GM20431 (cell line): ENCODE measurements around the gene CTSG.
"Not testable (repeated sequence)": the region's sequence is repeated elsewhere in the genome, so short reads cannot be mapped to it uniquely, and the experiment has no call there.

ENCODE experiments used
- in situ Hi-C: fragments of 300-500 bp; cut with MseI, MboI; formaldehyde crosslinking; loops from one replicate; pipeline ENCODE4 v1.15.0; 2020; ENCODE audit warnings: low sequenced_read_pairs; ENCODE audit not compliant: unreplicated experiment

The CTSG gene

GRCh38 chr14:24556756-24557155, 19.3 kb downstream of the CTSG start:
- in situ Hi-C loops, result no loop called here

GRCh38 chr14:24549064-24549463, 27.0 kb downstream of the CTSG start:
- in situ Hi-C loops, result not testable (repeated sequence)

GRCh38 chr14:24542346-24542936, 33.6 kb downstream of the CTSG start:
- in situ Hi-C loops, result no loop called here

GRCh38 chr14:24535737-24536136, 40.3 kb downstream of the CTSG start:
- in situ Hi-C loops, result no loop called here

GRCh38 chr14:24534286-24534685, 41.8 kb downstream of the CTSG start:
- in situ Hi-C loops, result no loop called here

- in situ Hi-C loops, result not testable (repeated sequence)
These were observed 50.0 kb downstream of the CTSG start for GRCh38 chr14:24525877-24526620.
